ENCODE results near the gene IFITM2. TPM values are rescaled to one million over a fixed set of nuclear protein-coding genes. Genes with fewer than 3 reads are reported as not detected.

IFITM2 gene
- total and polyA plus RNA-seq, 2 of the 13 experiments (the other 11 are each of a cell fraction or from before 2014, with no cell fraction given) = 13.8 to 267 TPM

DNA sequence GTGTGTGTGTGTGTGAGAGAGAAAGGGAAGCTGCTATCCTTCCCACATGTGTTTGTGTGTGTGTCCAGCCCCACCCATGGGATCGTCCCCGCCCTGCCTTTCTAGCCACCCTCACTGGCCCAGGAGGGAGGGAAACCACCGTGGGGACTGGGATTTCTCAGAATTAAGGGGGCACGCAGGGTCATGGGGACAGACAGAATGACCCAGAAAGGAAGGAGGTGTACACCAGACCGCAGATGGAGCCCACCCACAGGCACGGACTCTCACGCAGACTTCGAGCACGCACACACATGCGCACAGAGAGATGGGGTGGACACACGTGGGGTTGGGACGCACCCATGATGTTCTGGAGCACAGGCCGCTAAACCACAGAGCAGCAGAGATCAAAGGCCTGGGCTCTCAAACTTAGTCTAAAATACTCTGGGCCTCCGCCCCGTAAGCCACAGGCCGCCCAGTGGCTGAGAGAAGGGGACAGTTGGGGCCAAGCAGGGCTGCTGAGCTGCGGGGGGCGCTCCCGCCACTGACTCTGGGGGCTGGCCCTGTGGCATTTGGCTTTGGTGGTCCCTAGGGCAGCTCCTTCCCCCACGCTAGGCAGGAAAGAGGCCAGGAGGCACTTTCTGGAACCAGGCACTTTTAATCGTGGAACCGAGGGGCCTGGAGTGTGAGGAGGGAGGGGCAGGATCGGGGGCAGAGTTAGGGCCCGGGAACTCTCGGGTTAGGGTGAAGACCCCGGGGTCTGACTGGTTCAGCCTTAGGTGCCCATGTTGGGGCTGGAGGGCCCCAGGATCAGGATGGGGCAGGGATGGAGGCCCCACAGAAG, 9.8 kb upstream of the IFITM2 start (continued):
- TF ChIP-seq SRSF9 (IDR thresholded peaks at IDR 0.05; ENCODE audit: borderline replicate concordance, insufficient read depth, low read depth, low read length, poor library complexity, severe bottlenecking) (no peak), KDM2A (CRISPR knock-in tag; IDR thresholded peaks at IDR 0.05; ENCODE audit: borderline replicate concordance, low read depth) (peak; percentile 40), ZNF350 (CRISPR knock-in tag; IDR thresholded peaks at IDR 0.05; ENCODE audit: borderline replicate concordance, low read depth) (0 out of 2 replicates have a peak, but pooled peaks have one; percentile 21), POLR2G (IDR thresholded peaks at IDR 0.05; ENCODE audit: low read depth, low read length) (peak; percentile 29), SPEN (CRISPR knock-in tag; IDR thresholded peaks at IDR 0.05; ENCODE audit: low read depth) (no peak), XRCC5 (optimal IDR thresholded peaks at IDR 0.05; ENCODE audit: low read length) (peak; percentile 20), KDM5B (CRISPR knock-in tag; IDR thresholded peaks at IDR 0.05; ENCODE audit: borderline replicate concordance) (peak; percentile 25; the same call in 1 of the 2 replicates), PCBP2 (optimal IDR thresholded peaks at IDR 0.05; ENCODE audit: low read depth, low read length, poor library complexity, severe bottlenecking) (no peak), ZMAT3 (CRISPR knock-in tag; conservative IDR thresholded peaks at IDR 0.05) (no peak), PPARG (CRISPR knock-in tag; conservative IDR thresholded peaks at IDR 0.05) (no peak), ZNF652 (CRISPR knock-in tag; IDR thresholded peaks at IDR 0.05; ENCODE audit: borderline replicate concordance, low read depth) (no peak)
- TF ChIP-seq, protein P1, sequence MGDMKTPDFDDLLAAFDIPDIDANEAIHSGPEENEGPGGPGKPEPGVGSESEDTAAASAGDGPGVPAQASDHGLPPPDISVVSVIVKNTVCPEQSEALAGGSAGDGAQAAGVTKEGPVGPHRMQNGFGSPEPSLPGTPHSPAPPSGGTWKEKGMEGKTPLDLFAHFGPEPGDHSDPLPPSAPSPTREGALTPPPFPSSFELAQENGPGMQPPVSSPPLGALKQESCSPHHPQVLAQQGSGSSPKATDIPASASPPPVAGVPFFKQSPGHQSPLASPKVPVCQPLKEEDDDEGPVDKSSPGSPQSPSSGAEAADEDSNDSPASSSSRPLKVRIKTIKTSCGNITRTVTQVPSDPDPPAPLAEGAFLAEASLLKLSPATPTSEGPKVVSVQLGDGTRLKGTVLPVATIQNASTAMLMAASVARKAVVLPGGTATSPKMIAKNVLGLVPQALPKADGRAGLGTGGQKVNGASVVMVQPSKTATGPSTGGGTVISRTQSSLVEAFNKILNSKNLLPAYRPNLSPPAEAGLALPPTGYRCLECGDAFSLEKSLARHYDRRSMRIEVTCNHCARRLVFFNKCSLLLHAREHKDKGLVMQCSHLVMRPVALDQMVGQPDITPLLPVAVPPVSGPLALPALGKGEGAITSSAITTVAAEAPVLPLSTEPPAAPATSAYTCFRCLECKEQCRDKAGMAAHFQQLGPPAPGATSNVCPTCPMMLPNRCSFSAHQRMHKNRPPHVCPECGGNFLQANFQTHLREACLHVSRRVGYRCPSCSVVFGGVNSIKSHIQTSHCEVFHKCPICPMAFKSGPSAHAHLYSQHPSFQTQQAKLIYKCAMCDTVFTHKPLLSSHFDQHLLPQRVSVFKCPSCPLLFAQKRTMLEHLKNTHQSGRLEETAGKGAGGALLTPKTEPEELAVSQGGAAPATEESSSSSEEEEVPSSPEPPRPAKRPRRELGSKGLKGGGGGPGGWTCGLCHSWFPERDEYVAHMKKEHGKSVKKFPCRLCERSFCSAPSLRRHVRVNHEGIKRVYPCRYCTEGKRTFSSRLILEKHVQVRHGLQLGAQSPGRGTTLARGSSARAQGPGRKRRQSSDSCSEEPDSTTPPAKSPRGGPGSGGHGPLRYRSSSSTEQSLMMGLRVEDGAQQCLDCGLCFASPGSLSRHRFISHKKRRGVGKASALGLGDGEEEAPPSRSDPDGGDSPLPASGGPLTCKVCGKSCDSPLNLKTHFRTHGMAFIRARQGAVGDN (CRISPR knock-in tag; IDR thresholded peaks at IDR 0.05) = peak; percentile 31; the same call in 1 of the 2 replicates
- TF ChIP-seq, protein P2, sequence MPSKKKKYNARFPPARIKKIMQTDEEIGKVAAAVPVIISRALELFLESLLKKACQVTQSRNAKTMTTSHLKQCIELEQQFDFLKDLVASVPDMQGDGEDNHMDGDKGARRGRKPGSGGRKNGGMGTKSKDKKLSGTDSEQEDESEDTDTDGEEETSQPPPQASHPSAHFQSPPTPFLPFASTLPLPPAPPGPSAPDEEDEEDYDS (CRISPR knock-in tag; IDR thresholded peaks at IDR 0.05) = no peak
- TF ChIP-seq, protein P3, sequence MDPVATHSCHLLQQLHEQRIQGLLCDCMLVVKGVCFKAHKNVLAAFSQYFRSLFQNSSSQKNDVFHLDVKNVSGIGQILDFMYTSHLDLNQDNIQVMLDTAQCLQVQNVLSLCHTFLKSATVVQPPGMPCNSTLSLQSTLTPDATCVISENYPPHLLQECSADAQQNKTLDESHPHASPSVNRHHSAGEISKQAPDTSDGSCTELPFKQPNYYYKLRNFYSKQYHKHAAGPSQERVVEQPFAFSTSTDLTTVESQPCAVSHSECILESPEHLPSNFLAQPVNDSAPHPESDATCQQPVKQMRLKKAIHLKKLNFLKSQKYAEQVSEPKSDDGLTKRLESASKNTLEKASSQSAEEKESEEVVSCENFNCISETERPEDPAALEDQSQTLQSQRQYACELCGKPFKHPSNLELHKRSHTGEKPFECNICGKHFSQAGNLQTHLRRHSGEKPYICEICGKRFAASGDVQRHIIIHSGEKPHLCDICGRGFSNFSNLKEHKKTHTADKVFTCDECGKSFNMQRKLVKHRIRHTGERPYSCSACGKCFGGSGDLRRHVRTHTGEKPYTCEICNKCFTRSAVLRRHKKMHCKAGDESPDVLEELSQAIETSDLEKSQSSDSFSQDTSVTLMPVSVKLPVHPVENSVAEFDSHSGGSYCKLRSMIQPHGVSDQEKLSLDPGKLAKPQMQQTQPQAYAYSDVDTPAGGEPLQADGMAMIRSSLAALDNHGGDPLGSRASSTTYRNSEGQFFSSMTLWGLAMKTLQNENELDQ (CRISPR knock-in tag; IDR thresholded peaks at IDR 0.05; ENCODE audit: borderline replicate concordance) = no peak

Measured in HepG2 (cell line).